Activated CD4-positive, alpha-beta memory T cell treated with anti-CD3 and anti-CD28 coated beads for 36 hours (primary cell): ENCODE data around the gene GNAQ. TPM values are rescaled to one million over a fixed set of nuclear protein-coding genes. Genes with fewer than 3 reads are reported as not detected.

Source experiments
- CTCF ChIA-PET: fragments of 350-600 bp; sonication (Branson Sonifier 250); formaldehyde crosslinking; loops from one replicate; lab custom pipeline; 2021; ENCODE audit warnings: antibody characterized with exemption, inconsistent platforms; lab: Charles Lee
- POLR2A ChIA-PET: fragments of 350-600 bp; sonication (Branson Sonifier 250); formaldehyde crosslinking; loops from one replicate; lab custom pipeline; 2021; ENCODE audit warnings: antibody characterized with exemption; lab: Charles Lee
- DNase-seq: peaks from one replicate; pipeline ENCODE4 v3.0.0-alpha.2; 2020
- H3K27ac Mint-ChIP-seq: one replicate; pipeline ENCODE4 v1.8.0; 2021; ENCODE audit warnings: mixed read lengths
- H3K27me3 Mint-ChIP-seq: one replicate; pipeline ENCODE4 v1.8.0; 2021; ENCODE audit warnings: mixed read lengths
- H3K36me3 Mint-ChIP-seq: one replicate; pipeline ENCODE4 v1.8.0; 2021; ENCODE audit warnings: mixed read lengths
- H3K4me1 Mint-ChIP-seq: one replicate; pipeline ENCODE4 v1.8.0; 2021; ENCODE audit warnings: low read depth, mixed read lengths
- H3K4me3 Mint-ChIP-seq: one replicate; pipeline ENCODE4 v1.8.0; 2021; ENCODE audit warnings: mild to moderate bottlenecking, mixed read lengths
- H3K9me3 Mint-ChIP-seq: one replicate; pipeline ENCODE4 v1.8.0; 2021; ENCODE audit warnings: mixed read lengths
- intact Hi-C: fragments of 100-400 bp; cut with micrococcal nuclease; formaldehyde crosslinking; loops from one replicate; pipeline ENCODE4 v1.15.1; 2023
- total RNA-seq, 2 experiments: library from RNA; stranded (reverse); gene quantifications; one replicate each; pipeline ENCODE4 v1.2.3, GENCODE V29; 2021

The GNAQ gene
- total RNA-seq, 2 experiments from 2014 or later: 25.9 to 26.1 TPM

GRCh38 chr9:78031893-78032729 is 500 bp upstream of the GNAQ start:
- POLR2A ChIA-PET: interaction anchor here (1.0 to 1.6 kb wide), 3 partner anchors 21 to 54 kb away, joined by 3 to 7 read pairs (median 4); no protein-coding TSS in a partner anchor
- no peaks in the 10 kb centered on the region for H3K27me3 Mint-ChIP-seq
- CTCF ChIA-PET: interaction anchor here (0.8 to 4.5 kb wide), 2 partner anchors 55 to 190 kb away, joined by 4 to 78 read pairs; no protein-coding TSS in a partner anchor
- intact Hi-C loops: loop anchor here (2.0 to 5.0 kb wide), 7 partner anchors 31 to 599 kb away; partner anchors contain the start of genes CEP78 and PSAT1
- peak overlapping the region; percentile 91 for H3K27ac Mint-ChIP-seq
- no peaks in the 10 kb centered on the region for H3K9me3 Mint-ChIP-seq
- peak; percentile 83 for DNase-seq
- peaks cover 1% of the 10 kb centered on the region for H3K36me3 Mint-ChIP-seq
- peaks cover 54% of the 10 kb centered on the region for H3K4me1 Mint-ChIP-seq
- peak overlapping the region; percentile 92 for H3K4me3 Mint-ChIP-seq

GRCh38 chr9:78030553-78031443 is 813 bp downstream of the GNAQ start:
- CTCF ChIA-PET: interaction anchor here (0.6 to 1.3 kb wide), 3 partner anchors 10 to 597 kb away, joined by 3 to 4 read pairs (median 3); no protein-coding TSS in a partner anchor
- intact Hi-C loops: loop anchor here (1.0 to 5.0 kb wide), 6 partner anchors 30 to 573 kb away; partner anchors contain the start of genes CEP78 and PSAT1
- Mint-ChIP-seq H3K27me3 (no peaks in the 10 kb centered on the region), H3K4me1 (peaks cover 63% of the 10 kb centered on the region), H3K9me3 (no peaks in the 10 kb centered on the region), H3K36me3 (peaks cover 1% of the 10 kb centered on the region), H3K4me3 (peak overlapping the region; percentile 98), H3K27ac (peak overlapping the region; percentile 91)
- POLR2A ChIA-PET: interaction anchor here (1.0 to 1.6 kb wide), 2 partner anchors 49 to 53 kb away, joined by 4 to 7 read pairs; no protein-coding TSS in a partner anchor
- DNase-seq: peak; percentile 67

- H3K36me3 Mint-ChIP-seq: peaks cover 1% of the 10 kb centered on the region
- ChIA-PET POLR2A (interaction anchor here (1.0 to 1.6 kb wide), 2 partner anchors 49 to 53 kb away, joined by 4 to 7 read pairs; no protein-coding TSS in a partner anchor), CTCF (interaction anchor here (0.6 to 1.3 kb wide), 3 partner anchors 10 to 596 kb away, joined by 3 to 4 read pairs (median 3); no protein-coding TSS in a partner anchor)
- peaks cover 62% of the 10 kb centered on the region for H3K4me1 Mint-ChIP-seq
- H3K9me3 Mint-ChIP-seq: no peaks in the 10 kb centered on the region
- H3K27ac Mint-ChIP-seq: peak overlapping the region; percentile 91
- intact Hi-C loops: loop anchor here (1.0 to 5.0 kb wide), 6 partner anchors 29 to 573 kb away; partner anchors contain the start of genes CEP78 and PSAT1
- no peaks in the 10 kb centered on the region for H3K27me3 Mint-ChIP-seq
- H3K4me3 Mint-ChIP-seq: peak overlapping the region; percentile 98
- DNase-seq: no peak
These were observed 1.4 kb downstream of the GNAQ start for GRCh38 chr9:78030296-78030552.

GRCh38 chr9:78029551-78030295 is 1.9 kb downstream of the GNAQ start:
- H3K4me3 Mint-ChIP-seq: peak overlapping the region; percentile 98
- H3K9me3 Mint-ChIP-seq: no peaks in the 10 kb centered on the region
- H3K27me3 Mint-ChIP-seq: no peaks in the 10 kb centered on the region
- ChIA-PET POLR2A (interaction anchor here (0.6 kb wide), 1 partner anchor 80 kb away, joined by 3 read pairs; no protein-coding TSS in a partner anchor), CTCF (interaction anchor here (1.1 to 1.3 kb wide), 2 partner anchors 114 to 596 kb away, joined by 3 to 4 read pairs; no protein-coding TSS in a partner anchor)
- peak overlapping the region; percentile 91 for H3K27ac Mint-ChIP-seq
- intact Hi-C loops: loop anchor here (1.0 to 5.0 kb wide), 6 partner anchors 29 to 572 kb away; partner anchors contain the start of genes CEP78 and PSAT1
- H3K4me1 Mint-ChIP-seq: peaks cover 57% of the 10 kb centered on the region
- H3K36me3 Mint-ChIP-seq: peaks cover 1% of the 10 kb centered on the region
- peak; percentile 28 for DNase-seq

GRCh38 chr9:78028926-78029325 is 2.7 kb downstream of the GNAQ start:
- ChIA-PET CTCF (no interaction called here), POLR2A (interaction anchor here (0.6 kb wide), 1 partner anchor 79 kb away, joined by 3 read pairs; no protein-coding TSS in a partner anchor)
- Mint-ChIP-seq H3K36me3 (peaks cover 1% of the 10 kb centered on the region), H3K4me3 (peak overlapping the region; percentile 98), H3K4me1 (peaks cover 54% of the 10 kb centered on the region), H3K27ac (peak overlapping the region; percentile 50), H3K9me3 (no peaks in the 10 kb centered on the region), H3K27me3 (no peaks in the 10 kb centered on the region)
- intact Hi-C loops: no loop called here
- DNase-seq: no peak

GRCh38 chr9:78026947-78027346 is 4.7 kb downstream of the GNAQ start:
- ChIA-PET CTCF (interaction anchor here (1.3 to 3.6 kb wide), 2 partner anchors 8 to 49 kb away, joined by 4 to 19 read pairs; no protein-coding TSS in a partner anchor), POLR2A (no interaction called here)
- H3K27ac Mint-ChIP-seq: no peak overlapping the region
- no peaks in the 10 kb centered on the region for H3K9me3 Mint-ChIP-seq
- no peak overlapping the region for H3K4me3 Mint-ChIP-seq
- H3K27me3 Mint-ChIP-seq: no peaks in the 10 kb centered on the region
- intact Hi-C loops: no loop called here
- peaks cover 56% of the 10 kb centered on the region for H3K4me1 Mint-ChIP-seq
- peaks cover 1% of the 10 kb centered on the region for H3K36me3 Mint-ChIP-seq
- no peak for DNase-seq

GRCh38 chr9:78026416-78026815 is 5.2 kb downstream of the GNAQ start:
- ChIA-PET POLR2A (interaction anchor here (1.5 kb wide), 1 partner anchor 12 kb away, joined by 3 read pairs; no protein-coding TSS in a partner anchor), CTCF (interaction anchor here (1.2 to 3.6 kb wide), 3 partner anchors 9 to 49 kb away, joined by 3 to 19 read pairs (median 4); no protein-coding TSS in a partner anchor)
- Mint-ChIP-seq H3K27ac (no peak overlapping the region), H3K9me3 (no peaks in the 10 kb centered on the region), H3K4me3 (no peak overlapping the region), H3K4me1 (peaks cover 60% of the 10 kb centered on the region), H3K36me3 (peaks cover 1% of the 10 kb centered on the region), H3K27me3 (no peaks in the 10 kb centered on the region)
- intact Hi-C loops: no loop called here
- no peak for DNase-seq

- Mint-ChIP-seq H3K36me3 (peaks cover 1% of the 10 kb centered on the region), H3K4me1 (peaks cover 68% of the 10 kb centered on the region), H3K27me3 (no peaks in the 10 kb centered on the region), H3K4me3 (no peak overlapping the region), H3K27ac (no peak overlapping the region), H3K9me3 (no peaks in the 10 kb centered on the region)
- CTCF ChIA-PET: interaction anchor here (0.6 to 3.6 kb wide), 2 partner anchors 10 to 89 kb away, joined by 3 to 19 read pairs; no protein-coding TSS in a partner anchor
- intact Hi-C loops: no loop called here
- no peak for DNase-seq
- POLR2A ChIA-PET: interaction anchor here (1.5 kb wide), 1 partner anchor 10 kb away, joined by 3 read pairs; no protein-coding TSS in a partner anchor
These were observed 6.4 kb downstream of the GNAQ start for GRCh38 chr9:78025186-78025585.

GRCh38 chr9:78023003-78023741 is 8.4 kb downstream of the GNAQ start:
- Mint-ChIP-seq H3K4me3 (no peak overlapping the region), H3K27ac (no peak overlapping the region), H3K27me3 (no peaks in the 10 kb centered on the region), H3K36me3 (peaks cover 3% of the 10 kb centered on the region), H3K9me3 (no peaks in the 10 kb centered on the region), H3K4me1 (peaks cover 61% of the 10 kb centered on the region)
- ChIA-PET CTCF (no interaction called here), POLR2A (no interaction called here)
- DNase-seq: no peak
- intact Hi-C loops: no loop called here

GRCh38 chr9:78021697-78022096 is 9.9 kb downstream of the GNAQ start:
- intact Hi-C loops: no loop called here
- H3K27me3 Mint-ChIP-seq: no peaks in the 10 kb centered on the region
- no peak overlapping the region for H3K4me3 Mint-ChIP-seq
- H3K9me3 Mint-ChIP-seq: no peaks in the 10 kb centered on the region
- DNase-seq: no peak
- ChIA-PET CTCF (interaction anchor here (1.0 to 1.3 kb wide), 2 partner anchors 13 to 14 kb away, joined by 3 to 6 read pairs; no protein-coding TSS in a partner anchor), POLR2A (no interaction called here)
- H3K36me3 Mint-ChIP-seq: peaks cover 3% of the 10 kb centered on the region
- H3K4me1 Mint-ChIP-seq: peaks cover 64% of the 10 kb centered on the region
- no peak overlapping the region for H3K27ac Mint-ChIP-seq
